GM12878 (cell line): ENCODE results near the gene TRIM41. TPM values are rescaled to one million over a fixed set of nuclear protein-coding genes. Genes with fewer than 3 reads are reported as not detected.

Experiments used
- ATAC-seq: fragments of 200-7000 bp; cut with Tn5 transposase; 3 replicates; pipeline ENCODE4 v1.9.1; 2020; ENCODE audit warnings: mild to moderate bottlenecking, moderate library complexity
- BruUV-seq: library from RNA; stranded (reverse); fragments of 400-500 nt; replicated peaks from 2 replicates; lab custom pipeline; 2021; lab: Mats Ljungman, UMichigan
- CTCF ChIA-PET: fragments of 300-600 bp; sonication (Branson Sonifier 250); formaldehyde crosslinking; extraction: SDS; loops from one replicate; lab custom pipeline; 2021; ENCODE audit warnings: inconsistent platforms; lab: Yijun Ruan, JAX
- POLR2A ChIA-PET: fragments of 350-600 bp; formaldehyde crosslinking; extraction: SDS; loops from one replicate; lab custom pipeline; 2021; ENCODE audit warnings: inconsistent platforms; lab: Charles Lee
- RAD21 ChIA-PET: fragments of 300-600 bp; sonication (Branson Sonifier 250); formaldehyde crosslinking; loops from one replicate; lab custom pipeline; 2023; ENCODE audit warnings: antibody characterized with exemption; ENCODE audit not compliant: unreplicated experiment; lab: Charles Lee
- SMC1A ChIA-PET: fragments of 300-600 bp; sonication (Branson Sonifier 250); formaldehyde crosslinking; loops from one replicate; lab custom pipeline; 2023; ENCODE audit not compliant: unreplicated experiment, uncharacterized antibody; lab: Charles Lee
- DNase-seq: peaks from one replicate; pipeline ENCODE4 v3.0.0-alpha.2; 2011; ENCODE audit warnings: low read depth, low spot score
- FAIRE-seq: peaks from 3 replicates; lab custom pipeline; 2011; peaks lifted over from hg19 to GRCh38; lab: Jason Lieb, UNC
- H2AFZ ChIP-seq: 2 replicates; pipeline ENCODE4 v1.6.0; 2011; ENCODE audit warnings: low read depth, low read length, control low read depth; ENCODE audit not compliant: control insufficient read depth
- H3K27ac ChIP-seq: 2 replicates; pipeline ENCODE4 v1.5.1; 2011; ENCODE audit warnings: control low read depth; ENCODE audit not compliant: control insufficient read depth, insufficient read depth
- H3K27me3 ChIP-seq, 2 experiments: replicated peaks in 1 of 2; 2 replicates each; pipeline versions ENCODE4 v1.6.0 to v1.6.1; 2011; ENCODE audit warnings: low read length in 1 of 2; ENCODE audit not compliant: control insufficient read depth in 2 of 2, insufficient read depth in 2 of 2
- H3K36me3 ChIP-seq, 2 experiments: 2 replicates each; pipeline ENCODE4 v1.5.1; 2011; ENCODE audit warnings: low read length in 1 of 2; ENCODE audit not compliant: control insufficient read depth in 2 of 2, insufficient read depth in 2 of 2
- H3K4me1 ChIP-seq: 2 replicates; pipeline ENCODE4 v1.6.1; 2011; ENCODE audit warnings: mild to moderate bottlenecking, low read length, moderate library complexity, mixed read lengths; ENCODE audit not compliant: control insufficient read depth, insufficient read depth
- H3K4me2 ChIP-seq: 2 replicates; pipeline ENCODE4 v1.6.0; 2011; ENCODE audit warnings: control low read depth; ENCODE audit not compliant: control insufficient read depth, insufficient read depth
- H3K4me3 ChIP-seq: fragments of 200-600 bp; sonication (generic); 2 replicates; pipeline ENCODE4 v1.5.1; 2016
- H3K79me2 ChIP-seq: 2 replicates; pipeline ENCODE4 v1.6.0; 2011; ENCODE audit warnings: low read length; ENCODE audit not compliant: control insufficient read depth, insufficient read depth
- H3K9ac ChIP-seq: 2 replicates; pipeline ENCODE4 v1.8.0; 2011; ENCODE audit warnings: low read length, control low read depth, mixed read lengths; ENCODE audit not compliant: control insufficient read depth, insufficient read depth
- H3K9me3 ChIP-seq: replicated peaks from 3 replicates; pipeline ENCODE4 v1.5.1; 2011; ENCODE audit warnings: mild to moderate bottlenecking, low read length; ENCODE audit not compliant: control insufficient read depth, insufficient read depth
- H4K20me1 ChIP-seq: 2 replicates; pipeline ENCODE4 v1.6.0; 2011; ENCODE audit not compliant: control insufficient read depth, insufficient read depth
- E4F1 ChIP-seq: fragments of 450-650 bp; IDR thresholded peaks from 2 replicates; pipeline ENCODE4 v1.6.1; 2018; ENCODE audit warnings: borderline replicate concordance, mild to moderate bottlenecking; ENCODE audit not compliant: partially characterized antibody
- GABPA ChIP-seq: IDR thresholded peaks from 2 replicates; pipeline ENCODE4 v1.6.1; 2014; ENCODE audit warnings: antibody characterized with exemption, low read depth, mild to moderate bottlenecking, inconsistent platforms
- HDGF ChIP-seq: fragments of 450-650 bp; IDR thresholded peaks from 2 replicates; pipeline ENCODE4 v1.6.1; 2016; ENCODE audit warnings: antibody characterized with exemption
- IRF5 ChIP-seq: fragments of 450-650 bp; IDR thresholded peaks from 2 replicates; pipeline ENCODE4 v1.6.1; 2017; ENCODE audit warnings: borderline replicate concordance
- JUNB ChIP-seq: IDR thresholded peaks from 2 replicates; pipeline ENCODE4 v1.6.1; 2016; ENCODE audit warnings: antibody characterized with exemption, mild to moderate bottlenecking
- NR2C2 ChIP-seq: IDR thresholded peaks from 2 replicates; pipeline ENCODE4 v1.6.1; 2011; ENCODE audit warnings: borderline replicate concordance, low read depth; ENCODE audit not compliant: control insufficient read depth, insufficient read length
- POLR2AphosphoS2 ChIP-seq: IDR thresholded peaks from 2 replicates; pipeline ENCODE4 v1.6.1; 2011; ENCODE audit warnings: low read depth, mild to moderate bottlenecking, low read length, improper control_type of control experiment, moderate library complexity
- RCOR1 ChIP-seq: conservative IDR thresholded peaks from 2 replicates; pipeline ENCODE4 v1.6.1; 2012; ENCODE audit warnings: low read depth, low read length, improper control_type of control experiment
- SMAD1 ChIP-seq: fragments of 450-650 bp; IDR thresholded peaks from 2 replicates; pipeline ENCODE4 v1.6.1; 2018; ENCODE audit warnings: mild to moderate bottlenecking, low read depth; ENCODE audit not compliant: partially characterized antibody
- STAT1 ChIP-seq: fragments of 450-650 bp; conservative IDR thresholded peaks from 2 replicates; pipeline ENCODE4 v1.6.1; 2014; ENCODE audit warnings: antibody characterized with exemption, mild to moderate bottlenecking
- YBX1 ChIP-seq: fragments of 450-650 bp; IDR thresholded peaks from 2 replicates; pipeline ENCODE4 v1.6.1; 2016; ENCODE audit warnings: antibody characterized with exemption
- ZBED1 ChIP-seq: IDR thresholded peaks from 2 replicates; pipeline ENCODE4 v1.6.1; 2016; ENCODE audit warnings: borderline replicate concordance
- WGBS: methylation state at CpG from one replicate; pipeline ENCODE4 v1.1.6; 2016; ENCODE audit warnings: low lambda C conversion rate; ENCODE audit not compliant: insufficient replicate concordance, insufficient coverage; ENCODE audit errors: missing lambda C conversion rate; 5-methylcytosine and 5-hydroxymethylcytosine counted together
- in situ Hi-C: fragments of 300-500 bp; cut with MboI; formaldehyde crosslinking; loops from 9 replicates; pipeline ENCODE4 v1.14.3; 2018; ENCODE audit warnings: mixed read lengths
- intact Hi-C: fragments of 100-400 bp; cut with micrococcal nuclease; formaldehyde crosslinking; loops from one replicate; pipeline ENCODE4 v1.14.2; 2022; ENCODE audit not compliant: unreplicated experiment
- polyA plus RNA-seq, 11 experiments: library from polyadenylated mRNA; depleted of rRNA in 4 of 11; unstranded in 6 of 11; stranded (reverse) in 5 of 11; fragments of >200 nt; fragmentation: Nextera tagmentation in 4 of 11; fragmentation: Illumina TruSeq in 1 of 11; extraction: Ambion mirVana in 4 of 11; extraction: Trizol in 1 of 11; gene quantifications; 1 replicate in 1 of 11; 2 replicates in 10 of 11; pipeline versions ENCODE4 v1.2.1 to v1.2.3, GENCODE V29; 2011 to 2016; ENCODE audit warnings: inconsistent platforms in 2 of 11, missing spikeins in 2 of 11, low read depth in 1 of 11
- total RNA-seq, 4 experiments: library from RNA; depleted of rRNA in 3 of 4; stranded (reverse); fragments of >200 nt in 3 of 4; fragmentation: Illumina TruSeq in 1 of 4; extraction: Trizol in 1 of 4; gene quantifications; 2 replicates each; pipeline versions ENCODE4 v1.2.1 to v1.2.3, GENCODE V29; 2013 to 2021

TRIM41 gene
- total and polyA plus RNA-seq, 10 of the 15 experiments (the other 5 are each of a cell fraction or from before 2014, with no cell fraction given), result 1.0 to 28.9 (median 10.6) TPM

- ChIA-PET SMC1A (no interaction called here), RAD21 (no interaction called here), CTCF (no interaction called here)
- Histone ChIP-seq H3K4me1 (no peaks in the 10 kb centered on the region), H3K27me3 (no peaks in the 10 kb centered on the region), H3K79me2 (no peaks in the 10 kb centered on the region), H3K9ac (no peak overlapping the region), H3K4me2 (no peak overlapping the region), H3K4me3 (no peak overlapping the region), H3K9me3 (no peaks in the 10 kb centered on the region)
- in situ Hi-C loops (no loop called here), intact Hi-C loops (no loop called here)
- 54% methylated on average over 3 of the region's 3 CpGs for WGBS
- FAIRE-seq, result no peak
- ATAC-seq, result no peak
- no peak for DNase-seq
- TF ChIP-seq JUNB (no peak), STAT1 (no peak), ZBED1 (no peak), SMAD1 (no peak), NR2C2 (no peak), RCOR1 (no peak), GABPA (no peak), POLR2AphosphoS2 (no peak), E4F1 (no peak), HDGF (no peak), IRF5 (no peak), YBX1 (no peak)
- TF ChIP-seq, all 136 proteins: peak for 0
- H3K36me3 ChIP-seq, result no peaks in the 10 kb centered on the region
- H2AFZ ChIP-seq, result no peak overlapping the region
- no TSS peak for BruUV-seq
- H4K20me1 ChIP-seq, result no peaks in the 10 kb centered on the region
- POLR2A ChIA-PET, result interaction anchor here (0.7 kb wide), 1 partner anchor 14 kb away, joined by 4 read pairs; no protein-coding TSS in a partner anchor
- no peak overlapping the region for H3K27ac ChIP-seq
Observed at GRCh38 chr5:181271081-181271480, 48.0 kb downstream of the TRIM41 start.
